Activated T-cell treated with anti-CD3 and anti-CD28 coated beads, Interleukin-2, amount 50 U/mL, for 4 hours (primary cell): ENCODE measurements around the gene SNIP1. TPM values are rescaled to one million over a fixed set of nuclear protein-coding genes. Genes with fewer than 3 reads are reported as not detected.
"Not testable (repeated sequence)": the region's sequence is repeated elsewhere in the genome, so short reads cannot be mapped to it uniquely, and the experiment has no call there.

Experiments used
- ATAC-seq, 2 donors: fragments of 200-7000 bp; cut with Tn5 transposase; one replicate each; pipeline ENCODE4 v1.10.0; 2021
- DNase-seq: peaks from one replicate; pipeline ENCODE4 v3.0.0-alpha.2; 2020
- H3K27me3 Mint-ChIP-seq: one replicate; pipeline ENCODE4 v1.8.0; 2021; ENCODE audit warnings: low read depth, mixed read lengths
- H3K36me3 Mint-ChIP-seq: one replicate; pipeline ENCODE4 v1.8.0; 2022; ENCODE audit warnings: mixed read lengths; ENCODE audit not compliant: insufficient read depth
- H3K4me1 Mint-ChIP-seq: one replicate; pipeline ENCODE4 v1.8.0; 2021; ENCODE audit warnings: low read depth, mixed read lengths
- H3K4me3 Mint-ChIP-seq: one replicate; pipeline ENCODE4 v1.8.0; 2021; ENCODE audit warnings: mild to moderate bottlenecking, moderate library complexity, mixed read lengths
- H3K9me3 Mint-ChIP-seq: one replicate; pipeline ENCODE4 v1.8.0; 2021; ENCODE audit warnings: mixed read lengths
- total RNA-seq, 3 donors: library from RNA; stranded (reverse); gene quantifications; one replicate each; pipeline ENCODE4 v1.2.1, GENCODE V29; 2021

Gene SNIP1
- total RNA-seq, 3 donors from 2014 or later = 29.3 to 35.0 (median 30.4) TPM

DNA sequence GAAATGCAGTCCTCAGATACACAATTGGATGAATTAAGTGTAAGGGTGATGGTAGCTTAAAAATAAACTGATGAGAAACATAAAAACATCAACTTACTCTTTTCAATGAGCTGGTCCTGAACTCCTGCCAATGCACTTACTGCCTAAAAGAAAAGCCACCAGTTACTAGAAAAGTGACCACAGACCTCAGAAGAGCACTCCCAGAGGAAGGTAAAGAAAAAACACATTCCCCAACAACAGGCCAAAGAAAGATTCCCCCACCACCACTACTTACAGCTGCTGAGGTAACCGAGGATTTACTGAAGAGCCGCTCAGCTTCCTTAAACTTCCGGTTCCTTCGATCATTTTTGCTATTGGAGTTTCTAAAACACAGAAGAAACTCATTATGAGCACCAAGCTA lies 44.9 kb downstream of the SNIP1 start:
- Mint-ChIP-seq H3K9me3 (no peaks in the 10 kb centered on the region), H3K4me1 (peaks cover 37% of the 10 kb centered on the region), H3K36me3 (peaks cover 44% of the 10 kb centered on the region), H3K27me3 (no peaks in the 10 kb centered on the region), H3K4me3 (no peak overlapping the region)
- no peak for DNase-seq
- no peak for ATAC-seq

DNA sequence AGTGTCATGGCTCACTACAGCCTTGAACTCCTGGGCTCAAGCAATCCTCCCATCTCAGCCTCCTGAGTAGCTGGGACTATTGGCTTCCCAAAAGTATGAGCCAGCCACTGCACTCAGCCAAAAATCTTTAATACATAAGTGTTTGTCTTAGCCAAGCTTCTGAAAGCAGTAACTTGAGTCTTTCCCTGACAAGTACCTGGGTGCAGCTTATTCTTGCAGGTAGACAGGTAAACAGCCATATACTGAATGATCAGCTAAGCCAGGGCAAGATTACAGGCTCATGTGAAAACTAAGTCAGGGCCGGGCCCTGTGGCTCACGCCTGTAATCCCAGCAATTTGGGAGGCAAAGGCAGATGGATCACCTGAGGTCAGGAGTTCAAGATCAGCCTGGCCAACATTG lies 47.4 kb downstream of the SNIP1 start:
- no peak overlapping the region for H3K4me3 Mint-ChIP-seq
- peaks cover 20% of the 10 kb centered on the region for H3K4me1 Mint-ChIP-seq
- H3K36me3 Mint-ChIP-seq = peaks cover 37% of the 10 kb centered on the region
- ATAC-seq (no peak), DNase-seq (no peak)
- H3K27me3 Mint-ChIP-seq = no peaks in the 10 kb centered on the region
- H3K9me3 Mint-ChIP-seq = no peaks in the 10 kb centered on the region

GRCh38 chr1:37502791-37503190 lies 51.3 kb downstream of the SNIP1 start:
- DNase-seq, H3K27me3 Mint-ChIP-seq, H3K9me3 Mint-ChIP-seq, ATAC-seq, H3K4me1 Mint-ChIP-seq, H3K4me3 Mint-ChIP-seq: not testable (repeated sequence)
- H3K36me3 Mint-ChIP-seq = peaks cover 36% of the 10 kb centered on the region

DNA sequence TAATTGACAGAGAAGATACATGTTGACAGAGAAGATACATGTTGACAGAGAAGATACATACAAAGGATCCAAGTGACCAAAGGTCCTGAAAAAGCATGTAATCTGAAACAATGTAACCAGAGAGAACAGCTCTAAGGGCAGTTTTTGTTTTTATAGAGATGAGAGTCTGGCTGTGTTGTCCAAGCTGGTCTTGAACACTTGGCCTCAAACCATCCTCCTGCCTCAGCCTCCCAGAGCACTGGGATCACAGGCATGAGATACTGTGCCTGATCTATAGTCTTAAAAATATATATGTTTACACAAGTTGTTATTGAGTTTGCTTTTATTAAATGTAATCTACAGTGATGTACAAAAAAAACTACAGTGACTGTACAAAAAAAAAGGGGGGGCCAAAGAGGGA lies 52.0 kb downstream of the SNIP1 start:
- Mint-ChIP-seq H3K27me3 (no peaks in the 10 kb centered on the region), H3K4me3 (no peak overlapping the region), H3K4me1 (peaks cover 6% of the 10 kb centered on the region), H3K9me3 (no peaks in the 10 kb centered on the region), H3K36me3 (peaks cover 31% of the 10 kb centered on the region)
- no peak for DNase-seq
- no peak for ATAC-seq

GRCh38 chr1:37501661-37502060 lies 52.4 kb downstream of the SNIP1 start:
- peaks cover 8% of the 10 kb centered on the region for H3K4me1 Mint-ChIP-seq
- no peak overlapping the region for H3K4me3 Mint-ChIP-seq

GRCh38 chr1:37498872-37499617 lies 55.0 kb downstream of the SNIP1 start:
- H3K4me1 Mint-ChIP-seq = peaks cover 7% of the 10 kb centered on the region

More at GRCh38 chr1:37501661-37502060, 52.4 kb downstream of the SNIP1 start:
- no peaks in the 10 kb centered on the region for H3K27me3 Mint-ChIP-seq
- no peak for DNase-seq
- peaks cover 29% of the 10 kb centered on the region for H3K36me3 Mint-ChIP-seq
- no peaks in the 10 kb centered on the region for H3K9me3 Mint-ChIP-seq
- ATAC-seq = no peak

GRCh38 chr1:37497832-37498231 lies 56.3 kb downstream of the SNIP1 start:
- H3K36me3 Mint-ChIP-seq = peaks cover 31% of the 10 kb centered on the region
- no peaks in the 10 kb centered on the region for H3K9me3 Mint-ChIP-seq
- H3K4me3 Mint-ChIP-seq = no peak overlapping the region
- peaks cover 11% of the 10 kb centered on the region for H3K4me1 Mint-ChIP-seq
- no peaks in the 10 kb centered on the region for H3K27me3 Mint-ChIP-seq
- ATAC-seq = no peak
- DNase-seq = no peak

More at GRCh38 chr1:37498872-37499617, 55.0 kb downstream of the SNIP1 start:
- H3K27me3 Mint-ChIP-seq = no peaks in the 10 kb centered on the region
- no peaks in the 10 kb centered on the region for H3K9me3 Mint-ChIP-seq
- no peak overlapping the region for H3K4me3 Mint-ChIP-seq
- peaks cover 24% of the 10 kb centered on the region for H3K36me3 Mint-ChIP-seq
- ATAC-seq (no peak), DNase-seq (no peak)

DNA sequence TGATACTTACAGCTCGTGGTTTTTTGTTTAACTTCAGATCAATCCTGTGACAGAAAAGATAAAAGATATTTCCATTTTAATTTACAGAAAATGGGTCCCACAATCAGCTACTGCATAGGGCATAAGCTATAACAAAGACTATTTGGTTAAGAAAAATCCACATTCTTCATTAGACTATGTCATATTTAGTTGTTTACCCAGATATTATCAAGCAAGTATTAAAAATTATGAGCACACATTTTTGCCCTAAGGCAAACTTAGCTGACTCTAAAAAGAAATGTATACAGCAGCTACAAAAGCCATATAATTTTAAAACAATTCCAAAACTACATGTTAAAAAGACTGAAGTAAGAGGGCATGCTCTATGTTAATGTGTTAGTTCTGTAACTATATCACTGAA lies 58.2 kb downstream of the SNIP1 start:
- Mint-ChIP-seq H3K4me3 (no peak overlapping the region), H3K4me1 (peaks cover 11% of the 10 kb centered on the region), H3K36me3 (peaks cover 25% of the 10 kb centered on the region), H3K27me3 (no peaks in the 10 kb centered on the region), H3K9me3 (no peaks in the 10 kb centered on the region)
- ATAC-seq (no peak), DNase-seq (no peak)

DNA sequence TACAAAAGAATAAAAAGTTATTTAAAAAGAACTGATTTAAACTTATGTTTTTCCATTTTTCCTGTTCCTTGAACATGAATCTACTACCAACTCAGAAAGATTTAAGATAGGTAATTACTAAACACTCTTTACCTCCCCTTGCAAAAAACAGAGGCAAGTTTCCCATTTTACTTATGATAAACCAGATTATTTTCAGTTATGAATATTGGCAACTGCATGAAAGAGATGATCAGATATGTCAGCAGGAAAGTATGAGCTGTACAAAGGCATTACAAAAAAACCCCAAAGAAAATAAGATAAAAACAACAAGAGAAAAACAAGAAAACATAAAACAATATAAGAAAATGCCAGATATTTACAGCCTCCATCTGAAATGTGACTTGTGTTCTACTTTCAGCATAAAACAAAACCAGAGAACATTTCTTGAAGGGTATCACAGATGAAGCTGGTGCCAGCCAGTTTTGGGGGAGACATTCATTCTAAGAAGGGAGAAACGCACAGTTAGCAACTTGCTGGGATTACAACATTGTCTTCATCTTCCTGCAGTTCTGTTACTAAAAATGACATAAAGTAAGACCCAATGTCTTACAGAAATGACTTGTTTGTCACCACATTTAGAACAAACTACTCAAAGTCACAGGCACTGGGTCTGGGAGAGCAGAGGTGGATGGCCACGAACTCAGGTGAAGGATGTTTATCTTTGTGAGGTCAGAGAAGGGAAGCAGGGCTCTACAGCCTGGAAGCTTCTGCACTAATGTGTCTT lies 60.6 kb downstream of the SNIP1 start:
- Mint-ChIP-seq H3K36me3 (peaks cover 24% of the 10 kb centered on the region), H3K4me1 (peaks cover 11% of the 10 kb centered on the region), H3K4me3 (no peak overlapping the region), H3K27me3 (no peaks in the 10 kb centered on the region), H3K9me3 (no peaks in the 10 kb centered on the region)
- ATAC-seq (peak; percentile 37 to 61), DNase-seq (no peak)

DNA sequence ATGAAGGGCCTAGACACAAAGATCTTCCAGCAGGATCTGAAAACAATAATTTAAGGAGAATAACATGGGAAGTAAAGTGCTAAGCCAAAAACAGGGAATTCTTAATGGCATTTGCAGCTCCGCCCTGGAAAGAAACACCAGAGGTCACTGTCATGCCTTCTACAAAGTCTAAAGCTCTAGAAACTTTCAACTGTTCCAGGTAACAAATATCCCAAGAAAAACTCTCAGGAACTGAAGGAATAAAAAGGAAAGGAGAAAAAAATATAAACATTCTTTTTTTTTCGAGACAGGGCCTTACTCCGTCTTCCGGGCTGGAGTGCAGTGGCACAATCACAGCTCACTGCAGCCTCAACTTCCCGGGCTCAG lies 66.5 kb downstream of the SNIP1 start:
- DNase-seq = no peak
- H3K4me3 Mint-ChIP-seq = no peak overlapping the region
- H3K4me1 Mint-ChIP-seq = peaks cover 13% of the 10 kb centered on the region
- no peaks in the 10 kb centered on the region for H3K27me3 Mint-ChIP-seq
- ATAC-seq = no peak
- no peaks in the 10 kb centered on the region for H3K9me3 Mint-ChIP-seq
- H3K36me3 Mint-ChIP-seq = peaks cover 16% of the 10 kb centered on the region

- ATAC-seq = peak; percentile 66 to 70
Observed at GRCh38 chr1:37486680-37487618, 67.1 kb downstream of the SNIP1 start.

DNA sequence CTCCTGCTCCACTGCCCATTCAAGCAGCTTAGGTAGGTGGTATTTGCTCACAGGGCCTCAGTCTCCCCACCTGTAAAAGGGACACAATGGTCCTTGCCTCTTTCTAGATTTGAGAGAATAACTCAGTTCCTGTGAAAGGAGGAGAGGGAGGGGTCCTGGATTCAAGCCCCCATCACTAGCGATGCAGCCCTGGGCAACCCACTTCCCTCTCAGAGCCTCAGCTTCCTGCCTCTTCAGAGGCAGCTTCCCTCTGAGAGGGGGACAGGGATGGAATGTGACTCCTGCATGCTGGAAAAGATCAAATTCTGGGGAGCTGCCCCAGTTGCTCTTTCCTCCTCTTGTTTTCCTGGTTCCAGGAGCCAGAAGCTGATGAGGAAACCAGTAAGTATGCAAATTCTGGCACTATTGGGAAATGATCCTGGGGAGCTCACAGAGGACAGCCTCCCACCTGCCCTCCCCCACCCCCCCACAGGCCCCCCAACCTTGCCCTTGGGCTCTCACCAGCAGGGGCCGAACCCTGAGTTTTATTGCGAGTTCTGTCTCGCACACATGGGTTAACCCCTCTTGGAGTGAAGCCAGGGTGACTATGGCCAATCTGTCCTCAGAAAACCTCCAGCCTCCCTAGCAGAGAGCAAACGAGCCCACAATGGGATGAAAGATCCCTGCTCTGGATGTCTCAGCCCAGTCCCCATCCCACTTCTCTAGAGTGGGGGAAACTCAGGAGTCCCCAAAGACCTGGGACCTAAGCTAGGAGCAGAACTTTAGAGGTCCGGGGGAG lies 68.0 kb downstream of the SNIP1 start:
- no peaks in the 10 kb centered on the region for H3K27me3 Mint-ChIP-seq
- no peak for DNase-seq
- H3K9me3 Mint-ChIP-seq = no peaks in the 10 kb centered on the region
- H3K4me1 Mint-ChIP-seq = peaks cover 28% of the 10 kb centered on the region
- no peak overlapping the region for H3K4me3 Mint-ChIP-seq
- H3K36me3 Mint-ChIP-seq = peaks cover 25% of the 10 kb centered on the region
- no peak for ATAC-seq

More at GRCh38 chr1:37486680-37487618, 67.1 kb downstream of the SNIP1 start:
- Mint-ChIP-seq H3K9me3 (no peaks in the 10 kb centered on the region), H3K36me3 (peaks cover 18% of the 10 kb centered on the region), H3K27me3 (no peaks in the 10 kb centered on the region), H3K4me1 (peaks cover 19% of the 10 kb centered on the region), H3K4me3 (no peak overlapping the region)
- peak; percentile 83 for DNase-seq
